ENCODE results near the gene CDK11B.
A peak's percentile ranks its signal among the peaks of the same experiment; 100 is the strongest.
"Not testable (repeated sequence)": the region's sequence is repeated elsewhere in the genome, so short reads cannot be mapped to it uniquely, and the experiment has no call there.

The CDK11B gene

GRCh38 chr1:1658583-1659549 is at the start of gene CDK11B:
CDK11B (minus strand) TSS chr1:1659004; CDS start chr1:1657485, 1,519 bp downstream.
- DNase-seq: peak; percentile 93

- DNase-seq: not testable (repeated sequence)
Measured at GRCh38 chr1:1707897-1708296, 49.1 kb upstream of the CDK11B start.

- DNase-seq: not testable (repeated sequence)
Measured at GRCh38 chr1:1707241-1707640, 48.4 kb upstream of the CDK11B start.

GRCh38 chr1:1705623-1706022 is 46.8 kb upstream of the CDK11B start:
- not testable (repeated sequence) for DNase-seq

GRCh38 chr1:1704284-1704957 is 45.6 kb upstream of the CDK11B start:
- not testable (repeated sequence) for DNase-seq

GRCh38 chr1:1703796-1704195 is 45.0 kb upstream of the CDK11B start:
- DNase-seq: no peak

- DNase-seq: not testable (repeated sequence)
Measured at GRCh38 chr1:1702506-1702905, 43.7 kb upstream of the CDK11B start.

- not testable (repeated sequence) for DNase-seq
Measured at GRCh38 chr1:1700557-1700956, 41.8 kb upstream of the CDK11B start.

- DNase-seq: not testable (repeated sequence)
Measured at GRCh38 chr1:1700067-1700466, 41.3 kb upstream of the CDK11B start.

- not testable (repeated sequence) for DNase-seq
Measured at GRCh38 chr1:1699061-1699460, 40.3 kb upstream of the CDK11B start.

GRCh38 chr1:1697358-1698183 is 38.8 kb upstream of the CDK11B start:
- not testable (repeated sequence) for DNase-seq

- not testable (repeated sequence) for DNase-seq
Measured at GRCh38 chr1:1696431-1697357, 37.9 kb upstream of the CDK11B start.

- DNase-seq: peak; percentile 94
Measured at GRCh38 chr1:1692714-1693647, 34.2 kb upstream of the CDK11B start, which contains the start of gene SLC35E2B. SLC35E2B (minus strand) TSS chr1:1692795; CDS start chr1:1676699, 16,096 bp downstream.

- DNase-seq: peak; percentile 84
Measured at GRCh38 chr1:1692324-1692713, 33.5 kb upstream of the CDK11B start.

GRCh38 chr1:1691443-1691842 is 32.6 kb upstream of the CDK11B start:
- DNase-seq: not testable (repeated sequence)

GRCh38 chr1:1689526-1689925 is 30.7 kb upstream of the CDK11B start:
- not testable (repeated sequence) for DNase-seq

GRCh38 chr1:1687846-1688245 is 29.0 kb upstream of the CDK11B start:
- DNase-seq: no peak

GRCh38 chr1:1684031-1684681 is 25.4 kb upstream of the CDK11B start:
- DNase-seq: no peak

- DNase-seq: no peak
Measured at GRCh38 chr1:1683104-1683905, 24.5 kb upstream of the CDK11B start.
